AG09319 (cell line): ENCODE data around the gene SCN4B.

Source experiments
- DNase-seq: peaks from one replicate; pipeline ENCODE4 v3.0.0-alpha.2; 2010; ENCODE audit warnings: low read depth; ENCODE audit errors: extremely low read depth
- TF ChIP-seq, protein P1 (sequence below): IDR thresholded peaks from 2 replicates; pipeline ENCODE4 v1.5.1; 2011; ENCODE audit warnings: low read depth, mild to moderate bottlenecking, inconsistent platforms, low read length, moderate library complexity

SCN4B gene

DNA sequence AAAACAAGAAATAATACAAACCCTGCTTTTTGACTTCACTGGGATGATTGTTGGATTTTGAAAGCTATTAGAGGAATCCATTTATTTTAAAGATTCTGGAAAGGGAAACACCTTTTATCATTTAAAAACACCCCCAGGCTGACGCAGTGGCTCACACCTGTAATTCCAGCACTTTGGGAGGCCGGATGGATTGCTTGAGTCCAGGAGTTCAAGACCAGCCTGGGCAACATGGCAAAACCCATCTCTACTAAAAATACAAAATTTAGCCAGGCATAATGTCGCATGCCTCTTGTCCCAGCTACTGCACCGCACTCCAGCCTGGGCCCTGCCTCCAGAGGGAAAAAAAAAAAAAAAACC is 24.1 kb upstream of the SCN4B start:
- TF ChIP-seq, protein P1, sequence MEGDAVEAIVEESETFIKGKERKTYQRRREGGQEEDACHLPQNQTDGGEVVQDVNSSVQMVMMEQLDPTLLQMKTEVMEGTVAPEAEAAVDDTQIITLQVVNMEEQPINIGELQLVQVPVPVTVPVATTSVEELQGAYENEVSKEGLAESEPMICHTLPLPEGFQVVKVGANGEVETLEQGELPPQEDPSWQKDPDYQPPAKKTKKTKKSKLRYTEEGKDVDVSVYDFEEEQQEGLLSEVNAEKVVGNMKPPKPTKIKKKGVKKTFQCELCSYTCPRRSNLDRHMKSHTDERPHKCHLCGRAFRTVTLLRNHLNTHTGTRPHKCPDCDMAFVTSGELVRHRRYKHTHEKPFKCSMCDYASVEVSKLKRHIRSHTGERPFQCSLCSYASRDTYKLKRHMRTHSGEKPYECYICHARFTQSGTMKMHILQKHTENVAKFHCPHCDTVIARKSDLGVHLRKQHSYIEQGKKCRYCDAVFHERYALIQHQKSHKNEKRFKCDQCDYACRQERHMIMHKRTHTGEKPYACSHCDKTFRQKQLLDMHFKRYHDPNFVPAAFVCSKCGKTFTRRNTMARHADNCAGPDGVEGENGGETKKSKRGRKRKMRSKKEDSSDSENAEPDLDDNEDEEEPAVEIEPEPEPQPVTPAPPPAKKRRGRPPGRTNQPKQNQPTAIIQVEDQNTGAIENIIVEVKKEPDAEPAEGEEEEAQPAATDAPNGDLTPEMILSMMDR: no peak
- no peak for DNase-seq

DNA sequence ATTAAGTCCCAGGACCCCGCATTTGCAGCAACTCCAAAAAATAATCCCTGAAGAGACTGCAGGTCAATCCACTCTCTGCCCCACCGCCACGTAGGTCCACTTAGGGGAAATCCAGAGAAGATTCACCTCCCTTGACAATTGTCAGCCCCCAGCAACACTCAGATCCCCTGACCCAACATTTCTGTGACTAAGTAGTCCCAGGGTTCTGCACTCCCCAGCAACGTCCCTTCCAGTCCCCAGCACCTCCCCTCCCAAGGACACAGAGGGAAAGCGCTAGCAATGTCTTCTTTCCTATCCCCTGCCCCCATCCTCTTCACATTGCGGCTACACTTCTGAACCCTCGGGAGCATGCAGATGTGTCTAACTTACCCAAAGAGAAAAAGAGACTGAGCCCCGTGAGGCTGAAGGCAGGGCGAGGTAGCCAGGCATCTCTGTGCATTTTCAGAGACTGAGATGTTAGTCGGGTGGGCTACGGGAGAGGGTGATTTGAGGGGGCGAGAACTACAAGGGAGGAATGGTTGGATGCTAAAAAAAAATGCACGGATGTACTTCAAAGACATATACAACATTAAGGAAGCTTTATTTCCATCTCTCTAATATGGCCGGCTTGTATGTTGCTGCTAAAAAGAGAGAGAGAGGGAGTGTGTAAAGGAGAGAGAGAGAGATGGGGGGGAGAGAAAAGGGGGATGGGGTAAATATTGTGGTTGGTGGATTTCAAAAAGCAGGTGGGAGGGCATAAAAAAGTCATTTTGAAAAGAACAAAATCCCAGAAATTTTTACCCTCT is 23.6 kb upstream of the SCN4B start, which contains the start of gene SCN2B:
Gene SCN2B, minus strand, starts transcription at position 647 of the 785 bp plus-strand sequence. Its CDS starts 208 bp downstream, at position 439.
- TF ChIP-seq, protein P1: no peak
- DNase-seq: no peak

DNA sequence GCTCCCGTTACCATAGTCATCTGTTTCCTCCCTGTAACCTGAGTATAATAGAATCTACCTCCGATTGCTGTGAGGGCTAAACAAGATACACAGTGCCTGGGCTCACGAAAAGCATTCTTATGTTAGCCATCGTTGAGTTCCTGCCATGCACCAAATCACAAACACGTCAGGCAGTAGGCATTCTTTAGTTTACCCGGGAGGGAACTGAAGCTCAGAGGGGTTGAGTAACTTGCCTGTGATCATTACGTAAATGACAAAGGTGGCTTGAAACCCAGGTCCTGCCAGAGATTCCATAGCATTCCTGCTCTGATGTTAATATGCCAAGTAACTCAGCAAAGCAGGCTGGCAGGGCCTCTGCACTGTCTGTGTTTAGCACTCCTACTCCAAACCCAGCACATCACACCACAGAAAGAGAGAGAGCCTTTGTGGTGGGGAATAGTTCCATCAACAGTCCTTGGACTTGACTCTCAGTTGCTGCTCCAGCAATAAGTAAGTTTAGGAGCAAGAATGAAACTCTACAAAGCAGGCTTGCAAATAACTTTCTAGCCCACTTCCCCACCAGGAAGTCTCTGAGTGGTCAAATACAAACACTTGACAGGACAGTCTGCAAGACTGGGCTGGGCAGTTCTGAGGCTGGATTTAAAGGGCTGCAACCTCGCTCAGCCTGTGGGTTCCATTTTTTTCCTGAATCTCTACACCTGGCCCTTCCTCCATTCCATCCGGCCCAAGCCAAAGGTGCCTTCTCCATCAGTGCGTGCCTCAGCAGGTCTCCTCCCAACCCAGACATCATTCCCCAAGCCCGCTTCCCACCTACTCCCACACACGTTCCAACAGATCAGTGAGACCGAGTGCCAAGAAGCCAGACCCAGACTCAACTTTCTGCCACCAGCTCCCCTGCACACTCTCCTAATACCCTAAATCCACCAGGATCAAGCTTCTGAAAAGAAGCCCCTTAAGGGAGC is 22.7 kb upstream of the SCN4B start:
- peak; percentile 22 for DNase-seq

DNA sequence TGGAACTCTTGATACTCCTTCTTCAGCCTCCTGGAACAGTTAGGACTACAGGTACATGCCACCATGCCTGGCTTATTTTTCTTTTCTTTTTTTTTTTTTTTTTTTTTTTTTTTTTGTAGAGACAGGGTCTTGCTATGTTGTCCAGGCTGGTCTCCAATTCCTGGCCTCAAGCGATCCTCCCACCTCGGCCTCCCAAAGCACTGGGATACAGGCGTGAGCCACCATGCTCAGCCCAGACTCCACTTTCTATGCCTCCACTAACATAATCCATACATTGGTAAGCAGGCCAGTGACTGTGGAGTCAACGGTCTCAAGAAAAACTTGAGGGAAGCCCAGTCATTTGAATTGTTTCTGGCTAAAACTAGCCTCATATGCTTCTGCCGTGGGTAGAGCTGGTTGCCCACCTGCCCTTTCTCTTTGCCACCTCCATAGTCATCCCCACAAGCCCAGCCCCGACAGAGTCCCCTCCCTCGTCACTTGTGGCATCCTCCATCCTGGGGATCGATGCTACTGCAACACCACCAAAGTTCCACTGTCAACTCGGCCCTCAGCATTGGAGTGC is 21.5 kb upstream of the SCN4B start:
- TF ChIP-seq, protein P1: no peak
- no peak for DNase-seq

More for the DNA sequence above, 22.7 kb upstream of the SCN4B start:
- TF ChIP-seq, protein P1: no peak

DNA sequence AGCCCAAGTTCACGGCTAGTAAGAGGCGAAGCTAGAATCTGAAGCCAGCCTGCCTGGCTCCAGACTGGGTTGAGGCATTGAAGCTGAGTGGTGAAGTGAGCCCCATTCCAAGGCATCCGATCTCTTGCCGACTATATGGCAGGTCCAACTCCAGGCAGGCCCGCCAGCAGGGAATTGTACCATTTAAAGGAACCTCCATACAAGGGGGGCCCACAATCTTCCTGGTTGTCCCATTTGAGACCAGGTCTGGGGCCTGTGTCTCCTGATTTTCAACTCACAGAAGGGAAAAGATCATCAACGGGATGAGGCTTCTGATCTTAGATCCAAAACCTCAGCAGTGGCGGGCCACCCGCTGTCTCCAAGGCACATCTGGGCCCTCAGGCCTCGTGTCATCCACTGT is 19.7 kb upstream of the SCN4B start:
- DNase-seq: no peak
- TF ChIP-seq, protein P1: no peak

DNA sequence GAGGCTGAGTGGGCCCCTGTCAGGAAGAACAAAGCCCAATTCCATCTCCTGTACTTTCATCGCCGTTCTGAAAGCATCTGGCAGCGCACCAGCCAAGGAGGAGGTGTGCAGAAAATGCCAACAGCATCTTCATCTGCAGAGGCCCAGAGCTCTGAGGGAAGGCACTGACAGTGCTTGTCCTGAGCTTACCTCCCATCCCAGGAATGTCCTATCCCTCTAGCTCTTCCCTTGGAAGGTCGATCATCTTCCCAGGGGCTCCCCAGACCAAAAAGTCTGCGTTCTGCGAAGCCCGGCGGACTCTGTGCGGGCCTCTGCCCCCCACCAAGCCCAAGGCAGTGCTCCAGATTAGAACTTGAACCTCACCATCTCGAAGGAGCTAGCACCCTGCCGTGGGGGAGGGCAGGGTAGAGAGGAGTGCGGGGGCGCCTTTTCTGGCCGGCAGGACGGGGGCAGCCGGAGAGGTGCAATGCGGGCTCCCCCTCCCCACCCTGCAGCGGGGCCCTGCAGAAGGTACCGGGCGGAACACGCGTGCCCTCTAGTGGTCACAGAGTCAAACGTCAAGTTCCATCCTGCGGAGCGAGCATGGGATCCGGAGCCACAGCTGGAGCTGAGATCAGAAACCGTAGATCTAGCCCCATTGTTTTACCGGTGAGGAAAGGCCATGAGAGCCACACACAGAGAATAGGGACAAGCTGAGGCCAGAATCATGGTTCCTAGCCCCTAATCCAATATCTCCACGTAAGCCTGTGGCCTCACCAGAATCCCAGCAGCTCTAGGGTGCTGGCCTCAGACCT is 18.8 kb upstream of the SCN4B start:
- TF ChIP-seq, protein P1: peak; percentile 86
- DNase-seq: no peak
